ENCODE data around the gene MAP1LC3B.
"Not testable (repeated sequence)": the region's sequence is repeated elsewhere in the genome, so short reads cannot be mapped to it uniquely, and the experiment has no call there.

MAP1LC3B gene

DNA sequence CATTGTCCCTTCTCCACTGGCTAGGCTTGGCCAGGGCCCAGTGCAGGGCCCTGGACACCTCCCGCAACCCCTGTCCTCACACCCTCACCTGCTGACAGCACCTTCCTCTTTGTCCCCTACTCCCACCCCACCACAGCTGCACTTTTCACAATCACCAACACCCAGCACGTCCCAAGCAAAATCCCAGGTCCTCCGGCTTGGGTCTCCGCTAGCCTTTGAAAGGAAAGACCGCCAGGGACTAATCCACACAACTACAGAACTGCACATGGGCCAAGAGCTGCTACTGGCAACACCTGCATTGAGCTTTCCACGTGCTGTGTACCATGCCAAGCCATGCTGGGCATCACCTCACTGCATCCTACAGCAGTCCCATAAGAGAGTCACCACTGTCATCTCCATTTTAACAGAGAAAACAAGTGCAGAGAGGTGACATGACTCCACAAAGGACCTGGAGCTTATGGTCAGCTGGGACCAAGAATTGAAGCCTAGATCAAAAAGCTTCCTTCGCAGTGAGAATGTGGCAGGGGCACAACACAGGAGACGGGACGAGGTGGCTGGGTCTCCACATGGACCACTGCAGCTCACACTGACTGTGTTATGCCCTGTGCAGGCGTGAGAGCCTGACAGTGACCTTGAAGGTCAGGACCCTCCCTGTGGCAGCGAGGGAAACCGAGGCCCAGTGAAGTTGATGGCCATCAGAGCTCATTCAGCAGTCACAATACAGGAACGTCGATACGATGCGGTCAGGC is 31.1 kb upstream of the MAP1LC3B start:
- no peak overlapping the region for H3K4me3 ChIP-seq (ENCODE audit: low read depth, low read length)

DNA sequence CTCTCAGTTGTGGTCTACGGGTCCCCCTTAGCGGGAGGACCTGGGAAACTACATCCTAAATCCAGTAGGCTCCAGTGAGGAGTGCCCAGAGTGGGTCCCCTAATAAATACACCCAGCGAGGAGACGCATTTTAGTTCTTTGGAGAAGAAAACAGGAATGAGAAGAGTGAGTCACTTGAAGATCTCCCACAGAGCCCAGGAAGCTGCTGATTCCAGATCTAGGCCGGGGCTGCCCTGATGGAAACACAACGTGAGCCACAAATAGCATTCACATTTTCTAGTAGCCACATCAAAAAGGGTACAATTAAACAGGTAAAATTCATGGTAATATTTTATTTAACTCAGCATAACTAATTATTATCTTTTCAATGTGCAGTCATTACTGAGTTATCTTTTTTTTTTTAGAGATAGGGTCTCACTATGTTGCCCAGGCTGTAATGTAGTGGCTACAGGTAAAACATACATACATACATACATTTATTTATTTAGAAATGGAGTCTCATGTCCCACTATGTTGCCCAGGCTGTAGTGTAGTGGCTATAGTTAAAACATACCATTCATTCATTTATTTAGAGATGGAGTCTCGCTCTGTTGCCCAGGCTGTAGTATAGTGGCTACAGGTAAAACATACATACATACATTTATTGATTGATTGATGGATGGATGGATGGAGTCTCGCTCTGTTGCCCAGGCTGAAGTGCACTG is 30.1 kb upstream of the MAP1LC3B start:
- H3K4me3 ChIP-seq (ENCODE audit: low read depth, low read length), result no peak overlapping the region

DNA sequence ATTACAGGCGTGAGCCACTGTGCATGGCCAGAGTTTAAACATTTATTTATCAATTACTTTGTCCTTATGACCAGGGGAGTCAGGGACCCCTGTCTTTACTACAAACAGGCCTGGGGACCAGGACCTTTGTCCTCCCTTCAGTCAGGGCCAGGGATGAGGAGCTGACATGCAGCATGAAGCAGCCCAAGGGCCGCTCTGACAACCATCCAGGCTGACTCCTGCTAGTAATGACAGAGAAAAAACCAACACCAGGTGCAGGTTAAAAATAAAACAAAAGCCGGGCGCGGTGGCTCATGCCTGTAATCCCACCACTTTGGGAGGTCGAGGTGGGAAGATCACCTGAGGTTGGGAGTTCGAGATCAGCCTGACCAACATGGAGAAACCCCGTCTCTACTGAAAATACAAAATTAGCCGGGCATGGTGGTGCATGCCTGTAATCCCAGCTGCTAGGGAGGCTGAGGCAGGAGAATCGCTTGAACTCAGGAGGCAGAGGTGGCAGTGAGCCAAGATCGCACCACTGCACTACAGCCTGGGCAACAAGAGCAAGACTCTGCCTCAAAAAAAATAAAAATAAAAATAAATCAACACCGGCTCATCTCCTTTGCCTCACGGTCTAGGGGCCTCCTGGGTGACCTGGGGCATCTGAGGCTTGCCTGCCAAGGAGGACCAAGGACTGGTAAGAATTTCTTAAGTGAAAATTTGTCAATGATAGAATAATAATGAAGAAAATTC is 29.1 kb upstream of the MAP1LC3B start:
- not testable (repeated sequence) for H3K4me3 ChIP-seq (ENCODE audit: low read depth, low read length)

DNA sequence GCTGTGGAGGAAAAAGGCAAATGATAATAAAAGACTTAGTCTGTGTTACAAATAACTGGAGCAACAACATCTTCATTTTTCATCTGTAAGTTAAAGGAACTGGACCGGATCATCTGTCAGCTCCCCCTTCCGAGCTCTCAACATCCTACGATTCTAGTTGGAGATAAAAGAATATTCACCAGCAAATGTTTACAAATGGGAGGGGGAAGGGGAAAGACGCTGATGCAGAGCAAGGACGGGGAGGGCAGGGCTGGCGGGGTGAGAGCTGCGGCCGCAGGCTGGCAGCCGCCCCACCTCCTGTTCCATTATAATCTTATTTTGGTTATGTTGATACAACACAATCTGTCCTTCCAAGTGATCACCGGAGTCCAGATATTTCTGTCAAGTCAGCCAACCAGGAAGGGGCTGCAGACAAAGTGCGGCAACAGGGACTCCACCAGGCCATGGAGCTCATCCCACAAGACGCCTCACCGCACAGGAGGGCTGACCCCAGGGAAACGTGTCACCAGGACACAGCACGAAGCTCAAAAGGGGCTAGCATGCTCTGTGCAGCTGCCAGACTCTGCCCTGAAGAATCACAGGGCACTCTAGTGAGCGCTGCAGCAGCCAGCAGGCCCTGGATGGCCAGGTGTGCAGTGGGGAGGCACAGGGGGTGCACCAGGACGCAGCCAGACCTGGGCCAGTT is 28.2 kb upstream of the MAP1LC3B start:
- H3K4me3 ChIP-seq (ENCODE audit: low read depth, low read length), result no peak overlapping the region

DNA sequence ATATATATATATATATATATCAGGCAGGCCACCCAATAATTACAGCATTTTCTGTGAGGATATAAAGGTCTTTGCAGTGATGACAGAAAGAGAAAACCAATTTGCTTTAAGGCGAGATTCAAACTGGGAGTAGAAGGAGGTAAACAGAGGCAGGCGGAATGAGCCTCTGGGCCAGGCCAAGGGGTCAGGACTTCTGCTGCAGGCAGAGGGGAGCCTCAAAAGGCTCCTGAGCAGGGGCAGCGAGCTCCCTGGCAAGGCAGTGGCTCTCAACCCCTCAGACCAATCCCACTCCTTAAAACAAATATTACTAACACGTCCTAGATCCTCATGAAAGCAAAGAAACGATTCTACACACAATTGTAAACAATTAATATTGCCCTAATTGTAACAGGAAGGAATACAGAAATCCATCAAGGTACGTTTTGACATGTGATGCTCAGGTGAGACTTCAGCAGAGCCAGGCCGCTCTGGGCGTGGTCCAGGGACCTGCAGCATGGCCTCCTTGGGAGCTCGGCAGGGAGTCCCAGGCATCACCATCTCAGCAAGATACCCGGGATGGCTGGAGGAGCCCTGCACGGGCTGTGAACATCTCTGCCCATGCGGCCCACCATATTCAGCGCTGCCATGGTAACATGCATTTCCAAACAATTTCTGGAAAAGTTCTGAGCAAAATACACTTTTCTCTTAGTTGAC is 27.0 kb upstream of the MAP1LC3B start:
- no peak overlapping the region for H3K4me3 ChIP-seq (ENCODE audit: low read depth, low read length)

DNA sequence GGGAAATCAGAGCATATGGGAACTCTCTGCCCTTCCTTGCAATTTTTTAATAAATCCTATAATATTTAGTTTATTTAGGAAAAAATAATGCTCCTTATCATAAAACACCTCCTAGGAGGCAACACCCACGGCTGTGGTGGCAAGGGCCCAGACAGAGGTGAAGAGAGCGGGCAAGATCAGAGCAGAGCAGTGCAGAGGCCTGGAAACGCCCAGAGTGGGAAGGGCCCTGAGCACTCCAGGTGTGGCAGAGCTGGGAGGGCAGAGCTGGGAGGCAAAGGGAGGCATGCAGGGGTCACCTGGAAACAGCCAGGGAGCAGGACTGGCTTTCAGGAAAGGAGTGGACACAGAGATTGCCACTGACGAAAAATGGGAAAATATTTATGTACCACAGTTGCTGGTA is 25.8 kb upstream of the MAP1LC3B start:
- H3K4me3 ChIP-seq (ENCODE audit: low read depth, low read length), result no peak overlapping the region

DNA sequence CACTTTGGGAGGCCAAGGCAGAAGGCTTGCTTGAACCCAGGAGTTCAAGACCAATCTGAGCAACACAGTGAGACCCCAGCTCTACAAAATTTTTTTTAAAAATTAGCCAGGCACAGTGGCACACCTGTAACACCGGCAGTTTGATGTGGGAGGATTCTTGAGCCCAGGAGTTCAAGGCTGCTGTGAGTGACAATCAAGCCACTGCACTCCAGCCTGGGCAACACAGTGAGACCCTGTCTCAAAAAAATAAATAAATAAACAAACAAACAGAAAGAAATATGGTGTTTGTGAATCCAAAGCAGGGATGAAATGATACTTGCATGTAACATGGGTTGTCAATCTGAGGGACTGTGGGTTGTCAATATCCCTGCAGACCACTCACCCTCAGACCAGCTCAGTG is 25.2 kb upstream of the MAP1LC3B start:
- no peak overlapping the region for H3K4me3 ChIP-seq (ENCODE audit: low read depth, low read length)

DNA sequence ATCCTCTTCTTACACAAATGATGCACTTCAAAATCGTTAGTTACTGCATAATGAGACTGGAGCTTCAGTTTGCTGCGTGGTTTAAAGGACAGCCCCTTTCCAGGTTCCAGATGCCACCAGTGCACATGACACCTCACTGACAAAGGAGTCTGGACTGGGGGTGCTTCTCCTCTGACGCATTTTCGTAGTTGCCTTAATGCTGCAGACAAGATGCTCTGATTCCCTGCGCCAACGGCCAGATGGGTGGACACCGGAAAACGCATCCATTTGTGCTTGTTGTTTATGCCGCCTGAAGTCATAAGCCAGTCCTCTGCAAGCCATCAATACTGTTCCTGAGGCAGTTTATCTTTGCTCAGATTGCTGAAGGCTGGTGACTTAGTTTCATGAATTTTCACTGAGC is 24.6 kb upstream of the MAP1LC3B start:
- H3K4me3 ChIP-seq (ENCODE audit: low read depth, low read length), result no peak overlapping the region

DNA sequence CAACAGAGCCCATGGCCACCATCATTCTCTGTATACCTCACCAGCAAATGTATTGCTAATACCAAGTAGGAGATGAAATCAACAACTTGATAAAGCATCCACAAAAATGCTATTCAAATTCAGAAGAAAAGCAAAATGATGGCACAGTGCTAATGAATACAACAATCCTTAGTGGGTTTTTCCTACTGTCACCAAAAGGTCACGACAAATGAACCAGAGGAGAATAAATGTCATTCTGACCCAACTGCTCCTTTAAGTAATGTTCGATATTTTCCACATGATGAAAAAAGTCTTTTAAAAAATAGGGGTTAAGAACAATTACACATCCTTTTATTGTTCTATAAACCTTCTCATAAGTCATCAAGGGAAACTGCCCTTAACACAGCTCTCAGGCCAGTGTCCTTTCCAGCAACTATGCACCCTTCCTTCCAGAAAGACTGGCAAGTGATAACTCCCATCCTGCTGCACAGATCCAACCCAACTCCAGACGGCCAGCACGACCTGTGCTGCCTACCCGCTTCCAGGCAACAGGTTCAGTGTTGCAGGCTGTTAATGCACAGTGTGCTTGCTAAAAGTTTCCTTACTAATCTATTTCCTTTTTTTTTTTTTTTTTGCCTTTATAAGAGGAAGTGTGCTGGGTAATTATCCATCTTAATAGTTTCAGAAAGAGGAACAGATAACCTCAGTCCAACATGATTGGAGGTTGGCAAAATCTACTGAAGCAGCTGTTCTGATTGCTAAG is 23.9 kb upstream of the MAP1LC3B start:
- no peak overlapping the region for H3K4me3 ChIP-seq (ENCODE audit: low read depth, low read length)

DNA sequence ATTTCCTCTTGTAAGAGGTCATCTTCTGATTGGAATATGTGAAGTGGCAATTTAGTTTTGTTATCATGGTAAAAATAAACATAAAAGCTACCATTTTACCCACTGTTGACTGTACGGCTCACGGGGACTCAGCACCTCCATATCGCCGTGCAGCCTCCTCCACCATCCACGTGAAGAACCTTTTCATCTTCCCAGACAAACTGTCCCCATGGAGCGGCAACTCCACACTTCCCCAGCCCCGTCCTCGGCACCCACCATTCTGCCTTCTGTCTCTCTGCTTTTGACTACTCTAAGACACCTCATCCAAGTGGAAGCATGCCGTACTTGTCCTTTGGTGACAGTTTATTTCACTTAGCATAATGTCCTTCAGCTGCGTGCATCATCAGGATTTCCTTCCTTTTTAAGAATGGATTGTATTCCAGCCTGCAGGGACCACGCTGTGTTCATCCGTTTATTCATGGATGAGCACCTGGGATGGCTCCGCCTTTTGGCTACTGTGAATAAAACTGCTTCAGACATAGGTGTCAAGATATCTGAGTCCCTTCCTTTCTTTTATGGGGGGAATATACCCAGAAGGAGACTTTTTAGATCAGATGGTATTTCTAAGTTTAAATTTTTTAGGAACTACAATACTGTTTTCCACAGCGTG is 22.9 kb upstream of the MAP1LC3B start:
- H3K4me3 ChIP-seq (ENCODE audit: low read depth, low read length), result no peak overlapping the region

DNA sequence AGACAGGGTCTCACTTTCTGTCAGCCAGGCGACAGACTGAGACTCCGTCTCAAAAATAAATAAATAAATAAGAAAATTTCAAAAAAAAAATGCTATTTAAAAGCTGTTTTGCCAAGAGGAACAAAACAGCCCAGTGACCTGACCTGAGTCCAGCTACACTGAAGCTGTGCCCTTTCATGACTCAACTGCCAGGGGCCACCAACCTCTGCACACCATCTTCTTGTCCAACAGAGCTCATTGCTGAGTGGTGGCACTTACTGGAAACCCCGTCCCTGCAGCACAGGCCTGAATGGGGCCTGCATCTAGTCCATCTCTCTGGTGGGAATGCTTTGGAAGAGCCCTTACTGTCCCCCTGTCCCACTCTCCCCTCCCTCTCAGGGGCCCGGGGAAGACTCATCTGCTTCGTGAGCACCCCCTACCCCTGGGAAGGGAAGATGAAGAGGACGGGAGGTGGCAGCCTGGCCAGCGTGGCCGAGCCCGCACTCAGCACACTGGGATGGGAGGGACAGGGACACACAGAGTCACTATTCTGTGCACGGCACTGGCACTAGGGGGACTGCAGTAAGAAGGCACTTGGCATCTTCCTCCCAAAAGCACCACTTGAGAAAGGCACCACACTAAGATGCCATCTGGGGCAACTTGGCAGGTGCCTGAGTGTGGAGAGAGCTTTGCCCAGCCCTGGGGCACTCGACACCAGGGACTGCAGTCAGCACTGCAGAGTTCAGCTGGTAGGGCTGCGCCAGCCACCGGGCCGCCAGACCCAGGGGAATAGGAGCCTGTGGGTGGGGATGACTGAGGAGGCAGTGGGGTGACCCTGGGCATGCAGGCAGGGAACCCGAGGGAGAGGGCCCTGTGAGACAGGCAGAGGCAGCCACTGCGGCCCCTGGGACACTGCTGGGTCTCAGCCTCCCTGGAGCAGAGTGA is 22.1 kb upstream of the MAP1LC3B start:
- H3K4me3 ChIP-seq (ENCODE audit: low read depth, low read length), result no peak overlapping the region

DNA sequence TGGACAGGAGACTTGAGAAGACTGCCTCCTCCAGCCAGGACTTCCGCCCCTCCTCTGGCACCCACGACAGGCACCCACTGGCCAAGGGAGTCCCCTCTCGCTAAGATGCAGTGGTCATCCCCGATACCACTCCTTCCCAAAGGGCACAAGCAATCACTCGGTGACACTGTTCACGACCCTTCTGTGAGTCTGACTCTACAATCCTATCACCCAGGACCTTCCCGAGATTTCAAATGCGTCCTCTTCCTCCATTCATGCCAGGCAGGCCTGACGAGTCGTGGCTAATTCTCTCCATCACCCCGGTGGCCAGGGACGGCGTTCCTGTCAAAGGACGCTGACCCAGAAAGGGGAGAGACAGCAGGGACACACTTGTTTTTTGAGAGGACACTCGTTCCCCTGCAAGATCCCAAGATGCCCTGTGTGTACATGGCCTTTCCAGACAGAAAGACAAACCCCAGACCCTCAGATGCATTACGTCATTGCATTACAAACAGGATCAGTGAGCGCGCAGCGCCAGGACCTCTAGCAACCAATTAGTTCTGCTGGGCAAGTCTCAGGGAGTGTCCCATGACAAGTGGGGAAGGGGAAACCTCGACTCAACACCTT is 20.8 kb upstream of the MAP1LC3B start:
- H3K4me3 ChIP-seq (ENCODE audit: low read depth, low read length), result no peak overlapping the region

DNA sequence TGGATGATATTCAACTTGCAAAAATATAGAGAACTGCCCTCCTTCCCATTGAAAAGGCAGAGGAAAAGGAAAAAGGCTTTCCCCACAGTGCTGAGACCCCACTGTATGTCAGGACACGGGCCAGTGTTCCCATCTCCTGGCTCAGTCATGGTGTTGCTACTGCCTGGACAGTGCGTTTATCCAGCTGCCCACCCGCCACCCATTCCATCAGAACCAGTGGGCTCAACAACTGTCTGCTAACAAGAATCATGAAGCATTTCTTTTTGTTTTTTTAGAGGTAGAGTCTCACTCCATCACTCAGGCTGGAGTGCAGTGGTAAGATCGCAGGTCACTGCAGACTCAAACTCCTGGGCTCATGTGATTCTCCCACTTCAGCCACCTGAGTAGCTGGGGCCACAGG is 19.8 kb upstream of the MAP1LC3B start:
- H3K4me3 ChIP-seq (ENCODE audit: low read depth, low read length), result no peak overlapping the region

DNA sequence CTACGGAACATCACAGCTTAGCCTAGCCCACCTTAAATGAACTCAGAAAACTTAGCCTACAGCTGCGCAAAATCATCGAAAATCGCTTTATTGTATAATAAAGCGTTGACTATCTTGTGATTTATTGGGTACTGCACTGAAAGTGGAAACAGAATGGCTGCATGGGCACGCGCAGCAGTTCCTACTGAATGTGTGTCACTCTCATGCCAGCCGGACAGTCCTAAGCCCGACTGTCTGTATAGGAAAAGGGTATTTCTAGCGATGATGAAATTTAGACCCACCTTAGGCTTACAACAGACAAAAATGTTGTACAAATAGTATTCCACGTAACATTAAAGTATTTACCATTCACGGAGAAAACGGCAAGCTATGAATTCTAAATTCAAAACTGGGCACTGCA is 17.8 kb upstream of the MAP1LC3B start:
- no peak overlapping the region for H3K4me3 ChIP-seq (ENCODE audit: low read depth, low read length)

DNA sequence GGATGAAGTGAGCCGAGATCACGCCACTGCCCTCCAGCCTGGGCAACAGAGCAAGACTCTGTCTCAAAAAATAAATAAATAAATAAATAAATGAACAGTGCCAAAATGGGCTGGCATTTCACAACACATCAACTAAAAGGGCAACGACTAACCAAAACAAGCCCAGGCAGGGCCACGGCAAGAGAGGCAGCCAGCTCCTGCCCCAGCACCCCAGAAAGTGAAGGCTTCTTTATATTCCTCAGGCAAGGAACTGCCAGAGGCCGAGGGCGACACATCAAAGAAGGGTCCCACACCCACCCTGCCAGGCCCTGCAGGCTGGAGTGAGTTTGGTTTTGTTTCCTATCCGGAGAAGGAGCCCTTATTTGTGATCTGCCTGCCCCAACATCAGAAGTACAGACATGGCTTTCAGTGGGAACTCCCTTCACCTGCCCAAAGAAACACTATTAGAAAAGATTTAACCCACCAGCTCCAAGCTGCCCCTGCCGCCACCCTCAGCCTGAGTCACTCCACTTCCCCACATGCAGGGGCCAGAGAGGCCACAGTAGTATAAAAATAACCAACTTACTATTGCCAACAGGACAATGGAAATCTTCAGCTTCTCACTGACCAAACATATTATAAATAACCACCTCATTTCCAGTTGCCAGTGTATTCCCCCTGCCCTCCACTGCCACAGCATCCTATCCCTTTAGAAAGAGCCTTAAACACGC is 16.6 kb upstream of the MAP1LC3B start:
- H3K4me3 ChIP-seq (ENCODE audit: low read depth, low read length), result no peak overlapping the region

DNA sequence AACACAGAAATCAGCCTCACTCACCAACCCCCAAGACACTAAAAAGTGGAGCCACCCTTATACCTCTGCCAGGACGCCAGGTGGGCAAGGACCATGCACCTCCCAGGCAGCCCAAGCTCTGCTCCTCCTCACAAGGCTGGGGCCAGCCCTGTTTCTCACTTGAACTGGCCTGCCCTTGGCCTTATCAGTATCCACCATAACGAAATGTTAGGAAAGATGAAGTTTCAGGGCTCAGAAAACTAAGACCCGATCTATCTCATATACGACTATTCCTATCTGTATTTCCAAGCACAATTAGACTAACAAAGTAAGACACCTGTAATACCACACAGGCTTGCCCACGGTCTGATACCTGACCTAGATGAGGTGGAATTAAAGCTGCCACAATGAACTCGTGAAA is 15.5 kb upstream of the MAP1LC3B start:
- H3K4me3 ChIP-seq (ENCODE audit: low read depth, low read length), result no peak overlapping the region

DNA sequence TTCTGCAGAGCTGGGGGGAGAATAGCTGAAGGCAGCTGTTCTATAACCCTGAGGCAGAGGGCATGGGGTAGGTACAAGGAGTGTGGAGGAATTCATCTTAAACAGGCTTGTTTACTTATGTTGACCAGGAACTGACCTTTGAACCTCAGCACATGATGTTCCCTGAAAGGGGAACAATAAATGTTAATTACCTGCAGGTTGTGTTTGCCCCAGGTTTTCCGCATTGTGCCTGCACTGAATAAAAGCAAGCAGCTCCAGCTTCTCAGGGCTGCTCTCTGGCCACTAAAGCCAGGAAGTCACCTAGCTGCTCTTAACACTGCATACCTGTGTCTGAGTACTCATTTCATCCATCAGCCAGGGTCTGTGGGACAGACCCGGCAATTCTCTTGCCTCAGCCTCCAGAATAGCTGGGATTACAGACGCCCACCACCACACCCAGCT is 12.8 kb upstream of the MAP1LC3B start:
- H3K4me3 ChIP-seq (ENCODE audit: low read depth, low read length), result not testable (repeated sequence)

All from iPS-11a (cell line).